Fibroblast of lung (primary cell): ENCODE measurements around the gene MSI2.

Experiments
- CTCF ChIP-seq, 2 donors: IDR thresholded peaks in 1 of 2; conservative IDR thresholded peaks in 1 of 2; 1 replicate in 1 of 2; 2 replicates in 1 of 2; pipeline ENCODE4 v1.5.1; 2011 to 2012; ENCODE audit warnings: low read length in 2 of 2, control low read depth in 1 of 2, inconsistent platforms in 1 of 2, low read depth in 1 of 2, mild to moderate bottlenecking in 1 of 2
- EZH2 ChIP-seq: IDR thresholded peaks from 2 replicates; pipeline ENCODE4 v1.5.1; 2012; ENCODE audit warnings: low read length, control low read depth, mild to moderate bottlenecking; ENCODE audit errors: missing control alignments

DNA sequence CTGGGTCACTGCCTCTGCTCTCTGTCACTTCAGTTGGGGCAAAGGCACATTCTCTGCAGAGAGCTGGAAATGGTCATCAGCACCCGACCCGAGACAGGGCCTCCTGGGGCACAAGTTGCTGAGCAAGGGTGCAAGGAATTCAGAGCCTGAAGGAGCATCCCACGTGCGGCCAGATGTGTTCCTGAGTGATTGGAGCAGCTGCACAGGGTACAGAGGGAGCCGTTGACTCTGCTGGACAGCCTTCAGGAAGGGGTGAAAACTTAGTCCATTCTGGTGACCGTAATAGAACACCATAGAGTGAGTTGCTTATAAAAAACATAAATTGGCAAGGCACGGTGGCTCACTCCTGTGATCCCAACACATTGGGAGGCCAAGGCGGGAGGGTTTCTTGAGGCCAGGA is 382.0 kb downstream of the MSI2 start:
- TF ChIP-seq CTCF (conservative IDR thresholded peaks at IDR 0.05 in 1 of 2, IDR thresholded peaks at IDR 0.05 in 1 of 2; ENCODE audit: low read depth in 1 of 2, low read length in 2 of 2): no peak
- no peak for TF ChIP-seq EZH2
